Subcutaneous abdominal adipose tissue (tissue), 5 donors: ENCODE results near the gene L1TD1.
"Not testable (repeated sequence)": the region's sequence is repeated elsewhere in the genome, so short reads cannot be mapped to it uniquely, and the experiment has no call there.

Experiments used
- H3K27ac ChIP-seq: one replicate; pipeline ENCODE4 v1.7.0; 2013; ENCODE audit warnings: low read depth, mild to moderate bottlenecking, inconsistent platforms, low read length, moderate library complexity
- H3K27me3 ChIP-seq, 5 donors: one replicate each; pipeline ENCODE4 v1.7.0; 2013; ENCODE audit warnings: low read length in 5 of 5, inconsistent platforms in 1 of 5; ENCODE audit not compliant: control insufficient read depth in 5 of 5, insufficient read depth in 4 of 5
- H3K36me3 ChIP-seq, 5 donors: one replicate each; pipeline ENCODE4 v1.7.0; 2013; ENCODE audit warnings: low read length in 5 of 5; ENCODE audit not compliant: control insufficient read depth in 5 of 5, insufficient read depth in 5 of 5
- H3K4me1 ChIP-seq, 5 donors: one replicate each; pipeline ENCODE4 v1.7.0; 2013; ENCODE audit warnings: low read length in 5 of 5, mild to moderate bottlenecking in 3 of 5, moderate library complexity in 1 of 5; ENCODE audit not compliant: control insufficient read depth in 5 of 5, insufficient read depth in 5 of 5
- H3K4me3 ChIP-seq, 5 donors: one replicate each; pipeline ENCODE4 v1.7.0; 2013; ENCODE audit warnings: low read length in 5 of 5, low read depth in 1 of 5
- H3K9ac ChIP-seq, 5 donors: one replicate each; pipeline ENCODE4 v1.7.0; 2013; ENCODE audit warnings: low read length in 5 of 5, mild to moderate bottlenecking in 4 of 5, moderate library complexity in 3 of 5
- H3K9me3 ChIP-seq, 5 donors: one replicate each; pipeline ENCODE4 v1.7.0; 2013; ENCODE audit warnings: low read length in 5 of 5; ENCODE audit not compliant: control insufficient read depth in 5 of 5
- donor health status: healthy.
- donor health status: healthy.
- donor health status: healthy.
- donor health status: healthy.
- donor health status: healthy.

Gene L1TD1

GRCh38 chr1:62233926-62234450 lies 39.3 kb downstream of the L1TD1 start:
- Histone ChIP-seq H3K27ac (no peak overlapping the region), H3K9me3 (no peaks in the 10 kb centered on the region), H3K27me3 (no peaks in the 10 kb centered on the region), H3K4me1 (peaks cover 0 to 8% (median 3%) of the 10 kb centered on the region in 5 donors), H3K4me3 (no peak overlapping the region), H3K36me3 (peaks cover 0 to 5% (median 0%) of the 10 kb centered on the region in 5 donors), H3K9ac (no peak overlapping the region)

GRCh38 chr1:62234688-62235087 lies 40.0 kb downstream of the L1TD1 start:
- H3K4me3 ChIP-seq = no peak overlapping the region
- H3K36me3 ChIP-seq = peaks cover 0 to 5% (median 0%) of the 10 kb centered on the region in 5 donors
- no peak overlapping the region for H3K9ac ChIP-seq
- no peaks in the 10 kb centered on the region for H3K27me3 ChIP-seq
- H3K27ac ChIP-seq = no peak overlapping the region
- peaks cover 0 to 3% (median 1%) of the 10 kb centered on the region in 5 donors for H3K4me1 ChIP-seq
- H3K9me3 ChIP-seq = no peaks in the 10 kb centered on the region

GRCh38 chr1:62235576-62235975 lies 40.9 kb downstream of the L1TD1 start:
- no peak overlapping the region for H3K9ac ChIP-seq
- H3K36me3 ChIP-seq = peaks cover 0 to 5% (median 0%) of the 10 kb centered on the region in 5 donors
- H3K9me3 ChIP-seq = no peaks in the 10 kb centered on the region
- H3K27ac ChIP-seq = no peak overlapping the region
- H3K4me3 ChIP-seq = no peak overlapping the region
- no peaks in the 10 kb centered on the region for H3K4me1 ChIP-seq
- no peaks in the 10 kb centered on the region for H3K27me3 ChIP-seq

- H3K9me3 ChIP-seq = no peaks in the 10 kb centered on the region
- H3K9ac ChIP-seq = no peak overlapping the region
- H3K36me3 ChIP-seq = peaks cover 0 to 5% (median 0%) of the 10 kb centered on the region in 5 donors
- no peak overlapping the region for H3K4me3 ChIP-seq
- H3K4me1 ChIP-seq = peaks cover 0 to 6% (median 0%) of the 10 kb centered on the region in 5 donors
- no peak overlapping the region for H3K27ac ChIP-seq
- H3K27me3 ChIP-seq = no peaks in the 10 kb centered on the region
These were observed 42.7 kb downstream of the L1TD1 start for GRCh38 chr1:62237361-62237760.

- no peak overlapping the region for H3K9ac ChIP-seq
- H3K27me3 ChIP-seq = no peaks in the 10 kb centered on the region
- no peak overlapping the region for H3K27ac ChIP-seq
- H3K4me1 ChIP-seq = peaks cover 0 to 6% (median 0%) of the 10 kb centered on the region in 5 donors
- H3K9me3 ChIP-seq = no peaks in the 10 kb centered on the region
- H3K36me3 ChIP-seq = peaks cover 0 to 5% (median 0%) of the 10 kb centered on the region in 5 donors
- no peak overlapping the region for H3K4me3 ChIP-seq
These were observed 43.3 kb downstream of the L1TD1 start for GRCh38 chr1:62237950-62238374.

GRCh38 chr1:62238507-62238906 lies 43.9 kb downstream of the L1TD1 start:
- Histone ChIP-seq H3K27ac (no peak overlapping the region), H3K36me3 (peaks cover 0 to 5% (median 0%) of the 10 kb centered on the region in 5 donors), H3K4me3 (no peak overlapping the region), H3K9me3 (no peaks in the 10 kb centered on the region), H3K9ac (no peak overlapping the region), H3K27me3 (no peaks in the 10 kb centered on the region), H3K4me1 (peaks cover 0 to 6% (median 0%) of the 10 kb centered on the region in 5 donors)

DNA sequence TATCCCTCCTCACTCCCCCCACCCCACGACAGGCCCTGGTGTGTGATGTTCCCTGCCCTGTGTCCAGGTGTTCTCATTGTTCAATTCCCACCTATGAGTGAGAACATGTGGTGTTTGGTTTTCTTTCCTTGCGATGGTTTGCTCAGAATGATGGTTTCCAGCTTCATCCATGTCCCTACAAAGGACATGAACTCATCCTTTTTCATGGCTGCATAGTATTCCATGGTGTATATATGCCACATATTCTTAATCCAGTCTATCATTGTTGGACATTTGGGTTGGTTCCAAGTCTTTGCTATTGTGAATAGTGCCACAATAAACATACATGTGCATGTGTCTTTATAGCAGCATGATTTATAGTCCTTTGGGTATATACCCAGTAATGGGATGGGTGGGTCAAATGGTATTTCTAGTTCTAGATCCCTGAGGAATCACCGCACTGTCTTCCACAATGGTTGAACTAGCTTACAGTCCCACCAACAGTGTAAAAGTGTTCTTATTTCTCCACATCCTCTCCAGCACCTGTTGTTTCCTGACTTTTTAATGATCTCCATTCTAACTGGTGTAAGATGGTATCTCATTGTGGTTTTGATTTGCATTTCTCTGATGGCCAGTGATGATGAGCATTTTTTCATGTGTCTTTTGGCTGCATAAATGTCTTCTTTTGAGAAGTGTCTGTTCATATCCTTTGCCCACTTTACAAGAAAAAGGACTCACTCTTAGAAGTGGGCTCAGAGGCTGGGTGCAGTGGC lies 45.2 kb downstream of the L1TD1 start:
- not testable (repeated sequence) for H3K27ac ChIP-seq, H3K27me3 ChIP-seq, H3K36me3 ChIP-seq, H3K4me1 ChIP-seq, H3K9ac ChIP-seq, H3K4me3 ChIP-seq, H3K9me3 ChIP-seq

- peaks cover 0 to 14% (median 3%) of the 10 kb centered on the region in 5 donors for H3K36me3 ChIP-seq
These were observed 46.2 kb downstream of the L1TD1 start for GRCh38 chr1:62240651-62241370.

GRCh38 chr1:62241371-62242131 lies 46.9 kb downstream of the L1TD1 start:
- H3K27ac ChIP-seq = no peak overlapping the region
- H3K9ac ChIP-seq = no peak overlapping the region
- no peak overlapping the region for H3K4me3 ChIP-seq
- H3K36me3 ChIP-seq = peaks cover 0 to 19% (median 6%) of the 10 kb centered on the region in 5 donors
- H3K9me3 ChIP-seq = no peaks in the 10 kb centered on the region
- H3K27me3 ChIP-seq = no peaks in the 10 kb centered on the region
- peaks cover 0 to 6% (median 0%) of the 10 kb centered on the region in 5 donors for H3K4me1 ChIP-seq

More at GRCh38 chr1:62240651-62241370, 46.2 kb downstream of the L1TD1 start:
- H3K9ac ChIP-seq = no peak overlapping the region
- H3K4me1 ChIP-seq = peaks cover 0 to 6% (median 0%) of the 10 kb centered on the region in 5 donors
- H3K9me3 ChIP-seq = no peaks in the 10 kb centered on the region
- H3K27ac ChIP-seq = no peak overlapping the region
- H3K27me3 ChIP-seq = no peaks in the 10 kb centered on the region
- H3K4me3 ChIP-seq = no peak overlapping the region
